ENCODE measurements around the gene CYP4V2. TPM values are rescaled to one million over a fixed set of nuclear protein-coding genes. Genes with fewer than 3 reads are reported as not detected.

CYP4V2 gene
- polyA plus RNA-seq, 1 donor from 2014 or later: 5.6 TPM

- Histone ChIP-seq H3K9me2 (ENCODE audit: insufficient read depth, low read length) (no peaks in the 10 kb centered on the region), H3K4me2 (ENCODE audit: low read length) (no peak overlapping the region), H3K4me3 (ENCODE audit: low read length) (no peak overlapping the region), H3F3A (ENCODE audit: insufficient read depth, low read length, poor library complexity, severe bottlenecking) (no peaks in the 10 kb centered on the region), H3K9ac (ENCODE audit: low read length) (no peak overlapping the region), H3K9me3 (ENCODE audit: low read length) (no peaks in the 10 kb centered on the region), H3K36me3 (ENCODE audit: insufficient read depth, low read length) (no peaks in the 10 kb centered on the region), H2AFZ (ENCODE audit: low read depth, low read length) (no peak overlapping the region), H4K20me1 (ENCODE audit: insufficient read depth) (no peaks in the 10 kb centered on the region), H3K27me3 (ENCODE audit: insufficient read depth, low read depth, low read length) (peaks cover 4% of the 10 kb centered on the region), H3K79me2 (replicated peaks; ENCODE audit: insufficient read depth, low read length) (no peaks in the 10 kb centered on the region), H3K27ac (ENCODE audit: low read length) (no peak overlapping the region)
- TF ChIP-seq CTCF (IDR thresholded peaks at IDR 0.05; ENCODE audit: poor library complexity, severe bottlenecking): no peak
- TF ChIP-seq TAF1 (IDR thresholded peaks at IDR 0.05; ENCODE audit: low read depth): no peak
- no peak for TF ChIP-seq SMC3 (conservative IDR thresholded peaks at IDR 0.05; ENCODE audit: poor library complexity)
- TF ChIP-seq EZH2 (IDR thresholded peaks at IDR 0.05; ENCODE audit: borderline replicate concordance, insufficient read depth, low read length, poor library complexity, severe bottlenecking): no peak
- TF ChIP-seq EP300 (conservative IDR thresholded peaks at IDR 0.05; ENCODE audit: poor library complexity, severe bottlenecking): no peak
- no peak for TF ChIP-seq RAD21 (conservative IDR thresholded peaks at IDR 0.05)
- TF ChIP-seq POLR2AphosphoS5 (IDR thresholded peaks at IDR 0.05): no peak
- no peak for TF ChIP-seq MXI1 (conservative IDR thresholded peaks at IDR 0.05; ENCODE audit: poor library complexity, severe bottlenecking)
- TF ChIP-seq, protein P1, sequence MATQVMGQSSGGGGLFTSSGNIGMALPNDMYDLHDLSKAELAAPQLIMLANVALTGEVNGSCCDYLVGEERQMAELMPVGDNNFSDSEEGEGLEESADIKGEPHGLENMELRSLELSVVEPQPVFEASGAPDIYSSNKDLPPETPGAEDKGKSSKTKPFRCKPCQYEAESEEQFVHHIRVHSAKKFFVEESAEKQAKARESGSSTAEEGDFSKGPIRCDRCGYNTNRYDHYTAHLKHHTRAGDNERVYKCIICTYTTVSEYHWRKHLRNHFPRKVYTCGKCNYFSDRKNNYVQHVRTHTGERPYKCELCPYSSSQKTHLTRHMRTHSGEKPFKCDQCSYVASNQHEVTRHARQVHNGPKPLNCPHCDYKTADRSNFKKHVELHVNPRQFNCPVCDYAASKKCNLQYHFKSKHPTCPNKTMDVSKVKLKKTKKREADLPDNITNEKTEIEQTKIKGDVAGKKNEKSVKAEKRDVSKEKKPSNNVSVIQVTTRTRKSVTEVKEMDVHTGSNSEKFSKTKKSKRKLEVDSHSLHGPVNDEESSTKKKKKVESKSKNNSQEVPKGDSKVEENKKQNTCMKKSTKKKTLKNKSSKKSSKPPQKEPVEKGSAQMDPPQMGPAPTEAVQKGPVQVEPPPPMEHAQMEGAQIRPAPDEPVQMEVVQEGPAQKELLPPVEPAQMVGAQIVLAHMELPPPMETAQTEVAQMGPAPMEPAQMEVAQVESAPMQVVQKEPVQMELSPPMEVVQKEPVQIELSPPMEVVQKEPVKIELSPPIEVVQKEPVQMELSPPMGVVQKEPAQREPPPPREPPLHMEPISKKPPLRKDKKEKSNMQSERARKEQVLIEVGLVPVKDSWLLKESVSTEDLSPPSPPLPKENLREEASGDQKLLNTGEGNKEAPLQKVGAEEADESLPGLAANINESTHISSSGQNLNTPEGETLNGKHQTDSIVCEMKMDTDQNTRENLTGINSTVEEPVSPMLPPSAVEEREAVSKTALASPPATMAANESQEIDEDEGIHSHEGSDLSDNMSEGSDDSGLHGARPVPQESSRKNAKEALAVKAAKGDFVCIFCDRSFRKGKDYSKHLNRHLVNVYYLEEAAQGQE (IDR thresholded peaks at IDR 0.05; ENCODE audit: borderline replicate concordance): no peak
These were observed 42.9 kb upstream of the CYP4V2 start for GRCh38 chr4:186148336-186148975.

DNA sequence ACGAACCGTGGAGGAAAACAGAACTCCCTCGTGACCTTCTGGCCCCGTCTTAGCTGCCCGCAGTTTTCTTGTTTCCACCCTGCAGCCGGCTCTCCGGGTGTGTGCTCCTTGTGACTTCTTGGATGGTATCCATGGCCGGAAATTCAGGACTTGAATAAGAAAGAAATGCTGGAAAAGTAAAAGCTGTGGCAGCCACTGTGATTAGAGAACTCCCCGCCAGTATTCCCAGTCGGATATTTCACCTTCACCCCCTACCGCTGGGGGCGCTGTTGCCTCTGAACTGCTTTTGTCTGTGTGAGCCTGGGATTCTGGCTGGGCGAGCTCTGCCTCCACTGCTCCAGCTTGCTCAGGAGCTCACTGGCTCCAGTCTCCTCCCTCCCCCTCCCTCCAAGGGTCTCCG is 41.5 kb upstream of the CYP4V2 start:
- Histone ChIP-seq H3K79me2 (replicated peaks; ENCODE audit: insufficient read depth, low read length) (no peaks in the 10 kb centered on the region), H3K9me3 (ENCODE audit: low read length) (no peaks in the 10 kb centered on the region), H3K4me3 (ENCODE audit: low read length) (no peak overlapping the region), H3K36me3 (ENCODE audit: insufficient read depth, low read length) (no peaks in the 10 kb centered on the region), H4K20me1 (ENCODE audit: insufficient read depth) (no peaks in the 10 kb centered on the region), H3F3A (ENCODE audit: insufficient read depth, low read length, poor library complexity, severe bottlenecking) (no peaks in the 10 kb centered on the region), H2AFZ (ENCODE audit: low read depth, low read length) (no peak overlapping the region), H3K27me3 (ENCODE audit: insufficient read depth, low read depth, low read length) (peaks cover 4% of the 10 kb centered on the region), H3K9me2 (ENCODE audit: insufficient read depth, low read length) (no peaks in the 10 kb centered on the region), H3K9ac (ENCODE audit: low read length) (no peak overlapping the region), H3K4me2 (ENCODE audit: low read length) (no peak overlapping the region), H3K27ac (ENCODE audit: low read length) (no peak overlapping the region)
- TF ChIP-seq CTCF (IDR thresholded peaks at IDR 0.05; ENCODE audit: poor library complexity, severe bottlenecking) (peak; percentile 12), EZH2 (IDR thresholded peaks at IDR 0.05; ENCODE audit: borderline replicate concordance, insufficient read depth, low read length, poor library complexity, severe bottlenecking) (no peak)
